T-helper 9 cell (primary cell): ENCODE data around the gene GLIPR2.
"Not testable (repeated sequence)": the region's sequence is repeated elsewhere in the genome, so short reads cannot be mapped to it uniquely, and the experiment has no call there.

Source experiments
- DNase-seq: peaks from one replicate; pipeline ENCODE4 v3.0.0-alpha.2; 2020

The GLIPR2 gene

GRCh38 chr9:36123515-36123914 lies 13.0 kb upstream of the GLIPR2 start:
- DNase-seq, result no peak

GRCh38 chr9:36125062-36125855 lies 11.3 kb upstream of the GLIPR2 start:
- DNase-seq, result no peak

- no peak for DNase-seq
These were observed 10.4 kb upstream of the GLIPR2 start for GRCh38 chr9:36126016-36126730.

- no peak for DNase-seq
These were observed 8.8 kb upstream of the GLIPR2 start for GRCh38 chr9:36127652-36128244.

- DNase-seq, result no peak
These were observed 8.2 kb upstream of the GLIPR2 start for GRCh38 chr9:36128349-36128748.

- no peak for DNase-seq
These were observed 7.4 kb upstream of the GLIPR2 start for GRCh38 chr9:36129139-36129538.

- not testable (repeated sequence) for DNase-seq
These were observed 4.9 kb upstream of the GLIPR2 start for GRCh38 chr9:36131666-36132065.

- DNase-seq, result no peak
These were observed 4.4 kb upstream of the GLIPR2 start for GRCh38 chr9:36132086-36132485.

GRCh38 chr9:36134761-36135505 lies 1.6 kb upstream of the GLIPR2 start:
- no peak for DNase-seq

GRCh38 chr9:36135741-36136271 lies 727 bp upstream of the GLIPR2 start:
- DNase-seq, result no peak

GRCh38 chr9:36136894-36137391 lies 410 bp downstream of the GLIPR2 start:
- no peak for DNase-seq

GRCh38 chr9:36137392-36138004 lies 965 bp downstream of the GLIPR2 start:
- no peak for DNase-seq

GRCh38 chr9:36138496-36138895 lies 2.0 kb downstream of the GLIPR2 start:
- no peak for DNase-seq

GRCh38 chr9:36138901-36139300 lies 2.4 kb downstream of the GLIPR2 start:
- no peak for DNase-seq

GRCh38 chr9:36140086-36141084 lies 3.9 kb downstream of the GLIPR2 start:
- no peak for DNase-seq

GRCh38 chr9:36141288-36141687 lies 4.8 kb downstream of the GLIPR2 start:
- no peak for DNase-seq

- no peak for DNase-seq
These were observed 5.2 kb downstream of the GLIPR2 start for GRCh38 chr9:36141761-36142160.

GRCh38 chr9:36142510-36143244 lies 6.1 kb downstream of the GLIPR2 start:
- no peak for DNase-seq

- DNase-seq, result no peak
These were observed 6.7 kb downstream of the GLIPR2 start for GRCh38 chr9:36143245-36143641.
